ENCODE measurements around the gene GNG11.

DNA sequence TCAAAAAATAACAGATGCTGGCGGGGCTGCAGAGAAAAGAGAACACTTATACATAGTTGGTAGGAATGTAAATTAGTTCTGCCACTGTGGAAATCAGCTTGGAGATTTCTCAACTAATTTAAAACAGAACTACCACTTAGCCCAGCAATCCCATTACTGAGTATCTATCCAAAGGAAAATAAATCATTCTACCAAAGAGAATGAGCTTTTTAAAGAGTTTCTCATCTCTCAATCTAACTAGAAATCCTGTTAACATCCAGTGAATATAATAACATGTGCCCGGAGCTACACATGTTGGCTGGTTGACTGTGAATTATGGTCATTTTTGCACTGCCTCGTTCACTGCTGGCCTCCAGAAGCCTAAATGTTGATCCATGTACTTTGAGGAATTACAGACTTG, 43.3 kb downstream of the GNG11 start:
- TF ChIP-seq, protein P1, sequence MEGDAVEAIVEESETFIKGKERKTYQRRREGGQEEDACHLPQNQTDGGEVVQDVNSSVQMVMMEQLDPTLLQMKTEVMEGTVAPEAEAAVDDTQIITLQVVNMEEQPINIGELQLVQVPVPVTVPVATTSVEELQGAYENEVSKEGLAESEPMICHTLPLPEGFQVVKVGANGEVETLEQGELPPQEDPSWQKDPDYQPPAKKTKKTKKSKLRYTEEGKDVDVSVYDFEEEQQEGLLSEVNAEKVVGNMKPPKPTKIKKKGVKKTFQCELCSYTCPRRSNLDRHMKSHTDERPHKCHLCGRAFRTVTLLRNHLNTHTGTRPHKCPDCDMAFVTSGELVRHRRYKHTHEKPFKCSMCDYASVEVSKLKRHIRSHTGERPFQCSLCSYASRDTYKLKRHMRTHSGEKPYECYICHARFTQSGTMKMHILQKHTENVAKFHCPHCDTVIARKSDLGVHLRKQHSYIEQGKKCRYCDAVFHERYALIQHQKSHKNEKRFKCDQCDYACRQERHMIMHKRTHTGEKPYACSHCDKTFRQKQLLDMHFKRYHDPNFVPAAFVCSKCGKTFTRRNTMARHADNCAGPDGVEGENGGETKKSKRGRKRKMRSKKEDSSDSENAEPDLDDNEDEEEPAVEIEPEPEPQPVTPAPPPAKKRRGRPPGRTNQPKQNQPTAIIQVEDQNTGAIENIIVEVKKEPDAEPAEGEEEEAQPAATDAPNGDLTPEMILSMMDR (IDR thresholded peaks at IDR 0.05; ENCODE audit: low read depth, low read length, poor library complexity, severe bottlenecking), result no peak
- no peak for TF ChIP-seq EZH2phosphoT487 (IDR thresholded peaks at IDR 0.05; ENCODE audit: borderline replicate concordance, low read length)

Data from DOHH2 (cell line).